Thyroid gland (tissue), 4 donors: ENCODE data around the gene TMEM201. TPM values are rescaled to one million over a fixed set of nuclear protein-coding genes. Genes with fewer than 3 reads are reported as not detected.

Experiments used
- DNase-seq, 2 donors: peaks; one replicate each; pipeline ENCODE4 v3.0.0-alpha.2; 2019
- H3K27ac ChIP-seq, 3 donors: fragments of 200-600 bp; sonication (generic); 1 replicate in 2 of 3; 2 replicates in 1 of 3; pipeline ENCODE4 v1.5.1; 2016 to 2019; ENCODE audit warnings: mild to moderate bottlenecking in 1 of 3, moderate library complexity in 1 of 3
- H3K27me3 ChIP-seq: fragments of 200-600 bp; sonication (generic); one replicate; pipeline ENCODE4 v1.5.1; 2019
- H3K36me3 ChIP-seq, 2 donors: fragments of 200-600 bp; sonication (generic); one replicate each; pipeline ENCODE4 v1.5.1; 2016 to 2019
- H3K4me1 ChIP-seq, 2 donors: fragments of 200-600 bp; sonication (generic); one replicate each; pipeline ENCODE4 v1.5.1; 2017 to 2019
- H3K4me3 ChIP-seq, 3 donors: fragments of 200-600 bp; sonication (generic); replicated peaks in 1 of 3; 1 replicate in 2 of 3; 2 replicates in 1 of 3; pipeline ENCODE4 v1.5.1; 2016; ENCODE audit warnings: mild to moderate bottlenecking in 1 of 3
- H3K9me3 ChIP-seq: fragments of 200-600 bp; sonication (generic); one replicate; pipeline ENCODE4 v1.5.1; 2017
- CTCF ChIP-seq, 6 experiments: fragments of 200-600 bp in 3 of 6; fragments of 450-650 bp in 3 of 6; sonication (generic) in 3 of 6; IDR thresholded peaks; one replicate each; pipeline ENCODE4 v1.5.1; 2016 to 2019; ENCODE audit warnings: antibody characterized with exemption in 6 of 6, mild to moderate bottlenecking in 2 of 6, inconsistent platforms in 1 of 6, moderate library complexity in 1 of 6
- POLR2A ChIP-seq, 2 donors: fragments of 450-650 bp; IDR thresholded peaks; one replicate each; pipeline ENCODE4 v1.6.1; 2017; ENCODE audit warnings: antibody characterized with exemption in 2 of 2, mild to moderate bottlenecking in 2 of 2, moderate library complexity in 1 of 2
- WGBS, 2 donors: methylation state at CpG; one replicate each; pipeline ENCODE4 v1.1.5; 2017; 5-methylcytosine and 5-hydroxymethylcytosine counted together
- intact Hi-C: fragments of 100-400 bp; cut with DNase I; formaldehyde crosslinking; loops from one replicate; pipeline ENCODE4 v1.15.1; 2023
- total RNA-seq, 4 donors: library from RNA; depleted of rRNA; stranded (reverse); fragments of >200 nt; gene quantifications; one replicate each; pipeline ENCODE4 v1.2.3, GENCODE V29; 2016

Gene TMEM201
- total RNA-seq, 4 donors from 2014 or later = 3.0 to 11.3 (median 8.5) TPM

GRCh38 chr1:9576903-9577302, 11.8 kb upstream of the TMEM201 start:
- TF ChIP-seq CTCF (IDR thresholded peaks at IDR 0.05) (no peak), POLR2A (IDR thresholded peaks at IDR 0.05) (no peak)
- Histone ChIP-seq H3K27me3 (no peaks in the 10 kb centered on the region), H3K27ac (no peak overlapping the region), H3K9me3 (no peaks in the 10 kb centered on the region), H3K4me1 (no peaks in the 10 kb centered on the region), H3K4me3 (no peak overlapping the region), H3K36me3 (peaks cover 4 to 25% of the 10 kb centered on the region in 2 donors)
- 92 to 93% methylated on average over 6 of the region's 6 CpGs for WGBS, 2 donors
- intact Hi-C loops = loop anchor here (5.0 to 10.0 kb wide), 2 partner anchors 80 to 292 kb away; no protein-coding TSS in a partner anchor
- no peak for DNase-seq

GRCh38 chr1:9577423-9577822, 11.3 kb upstream of the TMEM201 start:
- H3K27ac ChIP-seq = no peak overlapping the region
- no peaks in the 10 kb centered on the region for H3K4me1 ChIP-seq
- peaks cover 4 to 25% of the 10 kb centered on the region in 2 donors for H3K36me3 ChIP-seq
- no peaks in the 10 kb centered on the region for H3K27me3 ChIP-seq
- no peak for DNase-seq
- no peaks in the 10 kb centered on the region for H3K9me3 ChIP-seq
- H3K4me3 ChIP-seq = no peak overlapping the region
- intact Hi-C loops = loop anchor here (5.0 to 10.0 kb wide), 2 partner anchors 80 to 293 kb away; no protein-coding TSS in a partner anchor
- no peak for TF ChIP-seq POLR2A (IDR thresholded peaks at IDR 0.05)
- no peak for TF ChIP-seq CTCF (IDR thresholded peaks at IDR 0.05)
- 85 to 98% methylated on average over 5 of the region's 5 CpGs for WGBS, 2 donors

GRCh38 chr1:9580942-9581341, 7.8 kb upstream of the TMEM201 start:
- TF ChIP-seq POLR2A (IDR thresholded peaks at IDR 0.05) (no peak), CTCF (IDR thresholded peaks at IDR 0.05) (no peak)
- Histone ChIP-seq H3K27ac (no peak overlapping the region), H3K36me3 (peaks cover 4 to 22% of the 10 kb centered on the region in 2 donors), H3K9me3 (no peaks in the 10 kb centered on the region), H3K27me3 (no peaks in the 10 kb centered on the region), H3K4me1 (no peaks in the 10 kb centered on the region), H3K4me3 (no peak overlapping the region)
- DNase-seq = no peak
- 87 to 88% methylated on average over 2 of the region's 2 CpGs for WGBS, 2 donors
- intact Hi-C loops = no loop called here

- DNase-seq = no peak
- intact Hi-C loops = no loop called here
- WGBS, 2 donors = 86% methylated on average over 3 of the region's 3 CpGs
Measured at GRCh38 chr1:9586147-9586766, 2.5 kb upstream of the TMEM201 start.

More at GRCh38 chr1:9586147-9586766, 2.5 kb upstream of the TMEM201 start:
- Histone ChIP-seq H3K27me3 (no peaks in the 10 kb centered on the region), H3K27ac (no peak overlapping the region), H3K4me3 (no peak overlapping the region), H3K9me3 (no peaks in the 10 kb centered on the region), H3K4me1 (peaks cover 11 to 16% of the 10 kb centered on the region in 2 donors), H3K36me3 (peaks cover 0 to 3% of the 10 kb centered on the region in 2 donors)
- TF ChIP-seq CTCF (IDR thresholded peaks at IDR 0.05) = no peak
- no peak for TF ChIP-seq POLR2A (IDR thresholded peaks at IDR 0.05)
